Mucosa of descending colon (tissue), 3 donors: ENCODE measurements around the gene ERCC2. TPM values are rescaled to one million over a fixed set of nuclear protein-coding genes. Genes with fewer than 3 reads are reported as not detected.

ENCODE experiments used
- ATAC-seq: fragments of 200-7000 bp; cut with Tn5 transposase; one replicate; pipeline ENCODE4 v1.9.1; 2020; ENCODE audit warnings: mild to moderate bottlenecking, moderate library complexity
- DNase-seq, 3 donors: peaks; one replicate each; pipeline ENCODE4 v3.0.0-alpha.2; 2020
- H3K36me3 ChIP-seq: fragments of 200-600 bp; one replicate; pipeline ENCODE4 v1.8.0; 2021; ENCODE audit warnings: low read depth, mild to moderate bottlenecking
- H3K4me1 ChIP-seq: fragments of 200-600 bp; one replicate; pipeline ENCODE4 v1.8.0; 2021; ENCODE audit warnings: low read depth, mild to moderate bottlenecking
- H3K4me3 ChIP-seq: fragments of 200-600 bp; one replicate; pipeline ENCODE4 v1.8.0; 2021; ENCODE audit warnings: mild to moderate bottlenecking
- H3K9me3 ChIP-seq: fragments of 200-600 bp; one replicate; pipeline ENCODE4 v1.8.0; 2021; ENCODE audit warnings: mild to moderate bottlenecking
- intact Hi-C, 2 donors: fragments of 100-400 bp; cut with DNase I in 1 of 2; cut with micrococcal nuclease in 1 of 2; formaldehyde crosslinking; loops; one replicate each; pipeline versions ENCODE4 v1.11.0 to v1.11.1; 2022; cut with DNase I, micrococcal nuclease
- total RNA-seq, 3 donors: library from RNA; stranded (reverse); fragmentation: NEBNext Ultra II Directional in 2 of 3; extraction: Animal tissue kit (Norgen Biotek cat#: 25700) in 2 of 3; gene quantifications; one replicate each; pipeline versions ENCODE4 v1.2.1 to v1.2.4, GENCODE V29; 2021 to 2023
- TF ChIP-seq, protein P1 (sequence below): fragments of 200-600 bp; IDR thresholded peaks from one replicate; pipeline ENCODE4 v1.8.0; 2022; ENCODE audit warnings: antibody characterized with exemption, mild to moderate bottlenecking
- donor health status: DM: no; HTN: no; CAD: no; lungs with moderate emphysema.
- donor health status: DM: no; HTN: no; CAD: no.
- donor health status: DM: no; HTN: yes; CAD: no.

Gene ERCC2
- total RNA-seq, 3 donors from 2014 or later: 11.2 to 22.9 (median 14.7) TPM

DNA sequence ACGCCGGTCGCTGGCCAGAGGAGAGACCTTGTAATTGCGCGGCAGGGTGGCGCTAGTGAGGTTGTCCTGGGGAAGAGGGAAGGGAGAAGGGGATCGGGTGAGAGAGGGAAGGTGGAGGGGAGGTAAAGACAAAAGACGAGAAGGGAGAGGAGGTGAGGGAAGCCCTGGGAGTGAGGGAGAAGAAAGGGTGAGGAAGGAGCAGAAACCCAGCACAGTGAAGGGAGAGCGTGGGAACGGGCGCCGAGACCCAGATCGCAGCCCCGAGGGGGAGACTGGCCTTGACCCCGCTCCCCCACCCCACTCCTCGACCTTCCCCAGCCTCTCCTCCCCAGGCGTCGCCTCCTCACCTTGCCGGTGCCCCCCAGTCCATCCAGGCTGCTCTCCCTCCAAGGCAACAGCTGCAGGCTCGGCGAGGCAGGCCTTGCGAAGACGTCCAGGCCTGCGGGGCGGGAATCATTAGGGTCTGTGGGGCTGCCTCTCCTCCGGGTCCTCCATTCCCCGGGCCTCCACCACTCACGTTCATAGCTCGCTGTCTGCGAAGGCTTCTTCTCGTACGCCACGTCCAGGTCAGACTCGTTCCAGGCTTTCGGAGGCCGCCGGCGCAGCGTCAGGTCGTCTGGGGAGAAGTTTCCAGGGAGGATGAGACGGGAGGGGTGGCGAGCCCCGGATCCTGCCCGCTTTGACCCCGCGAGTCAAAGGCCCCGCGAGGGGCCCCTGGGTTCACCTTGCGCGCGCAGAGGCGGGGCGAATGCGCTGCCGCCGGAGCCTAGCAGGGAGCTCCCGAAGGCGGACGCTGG is 25.6 kb upstream of the ERCC2 start:
- ATAC-seq (no peak), DNase-seq (no peak)
- TF ChIP-seq, protein P1, sequence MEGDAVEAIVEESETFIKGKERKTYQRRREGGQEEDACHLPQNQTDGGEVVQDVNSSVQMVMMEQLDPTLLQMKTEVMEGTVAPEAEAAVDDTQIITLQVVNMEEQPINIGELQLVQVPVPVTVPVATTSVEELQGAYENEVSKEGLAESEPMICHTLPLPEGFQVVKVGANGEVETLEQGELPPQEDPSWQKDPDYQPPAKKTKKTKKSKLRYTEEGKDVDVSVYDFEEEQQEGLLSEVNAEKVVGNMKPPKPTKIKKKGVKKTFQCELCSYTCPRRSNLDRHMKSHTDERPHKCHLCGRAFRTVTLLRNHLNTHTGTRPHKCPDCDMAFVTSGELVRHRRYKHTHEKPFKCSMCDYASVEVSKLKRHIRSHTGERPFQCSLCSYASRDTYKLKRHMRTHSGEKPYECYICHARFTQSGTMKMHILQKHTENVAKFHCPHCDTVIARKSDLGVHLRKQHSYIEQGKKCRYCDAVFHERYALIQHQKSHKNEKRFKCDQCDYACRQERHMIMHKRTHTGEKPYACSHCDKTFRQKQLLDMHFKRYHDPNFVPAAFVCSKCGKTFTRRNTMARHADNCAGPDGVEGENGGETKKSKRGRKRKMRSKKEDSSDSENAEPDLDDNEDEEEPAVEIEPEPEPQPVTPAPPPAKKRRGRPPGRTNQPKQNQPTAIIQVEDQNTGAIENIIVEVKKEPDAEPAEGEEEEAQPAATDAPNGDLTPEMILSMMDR: no peak
- Histone ChIP-seq H3K36me3 (no peaks in the 10 kb centered on the region), H3K9me3 (no peaks in the 10 kb centered on the region), H3K4me3 (no peak overlapping the region), H3K4me1 (peaks cover 10% of the 10 kb centered on the region)
- intact Hi-C loops: no loop called here

DNA sequence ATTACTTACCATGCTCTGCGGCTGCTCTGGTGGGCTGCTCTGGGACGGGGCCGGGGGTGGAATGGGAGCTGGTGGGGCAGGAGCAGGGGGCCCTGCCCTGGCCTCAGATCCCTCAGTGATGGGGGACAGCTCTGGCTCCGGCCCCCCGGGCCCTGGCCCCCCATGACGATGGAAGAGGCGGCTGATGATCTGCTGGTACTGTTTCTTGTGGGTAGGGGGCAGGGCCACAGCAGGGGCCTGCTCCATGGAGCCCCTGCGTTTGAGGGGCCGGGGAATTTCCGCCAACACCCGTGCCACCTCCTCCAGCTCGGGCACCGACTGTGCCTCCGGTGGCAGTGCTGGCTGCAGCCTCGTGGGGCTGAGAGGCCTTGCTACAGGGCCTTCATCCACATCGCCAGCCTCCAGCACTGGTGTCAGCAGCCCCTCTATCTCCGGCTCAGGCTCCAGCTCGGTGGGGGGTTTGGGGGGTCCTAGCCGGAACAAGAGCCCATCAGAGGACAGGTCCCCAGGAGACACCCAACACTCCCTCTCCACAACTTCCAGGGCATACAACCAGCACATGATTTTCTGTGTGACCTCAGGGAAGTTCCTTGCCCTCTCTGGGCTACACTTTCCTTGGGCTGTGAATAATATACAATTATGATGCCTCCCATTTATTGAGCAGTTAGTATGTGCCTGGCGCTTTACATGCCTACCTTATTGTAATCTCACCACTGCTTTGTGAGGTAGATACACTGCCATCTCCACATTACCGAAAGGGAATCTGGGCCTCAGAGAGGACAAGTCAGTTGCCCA is 21.7 kb upstream of the ERCC2 start:
- ATAC-seq: no peak
- no peaks in the 10 kb centered on the region for H3K4me1 ChIP-seq

DNA sequence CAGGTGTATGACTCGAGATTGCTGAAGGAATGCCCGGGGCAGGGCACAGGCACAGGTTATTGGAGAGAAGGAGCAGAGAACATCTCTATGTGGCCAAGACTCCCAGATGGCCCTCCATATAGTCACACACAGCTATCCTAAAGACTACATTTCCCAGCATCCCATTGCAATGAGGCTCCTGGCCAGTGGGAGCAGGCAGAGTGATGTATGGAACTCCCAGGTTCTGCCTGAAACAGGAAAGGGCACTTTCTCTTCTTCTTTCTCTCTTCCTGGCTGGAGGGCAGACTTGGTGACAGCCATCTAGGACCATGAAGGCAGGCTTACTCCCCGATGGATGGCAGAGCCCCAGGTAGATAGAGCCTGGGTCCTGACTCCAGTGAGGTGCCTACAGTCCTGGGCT is 21.0 kb upstream of the ERCC2 start:
- TF ChIP-seq, protein P1: no peak
- DNase-seq: no peak

More for the DNA sequence above, 21.7 kb upstream of the ERCC2 start:
- no peaks in the 10 kb centered on the region for H3K9me3 ChIP-seq
- TF ChIP-seq, protein P1: no peak
- H3K36me3 ChIP-seq: no peaks in the 10 kb centered on the region
- intact Hi-C loops: no loop called here
- H3K4me3 ChIP-seq: no peak overlapping the region
- DNase-seq: no peak

DNA sequence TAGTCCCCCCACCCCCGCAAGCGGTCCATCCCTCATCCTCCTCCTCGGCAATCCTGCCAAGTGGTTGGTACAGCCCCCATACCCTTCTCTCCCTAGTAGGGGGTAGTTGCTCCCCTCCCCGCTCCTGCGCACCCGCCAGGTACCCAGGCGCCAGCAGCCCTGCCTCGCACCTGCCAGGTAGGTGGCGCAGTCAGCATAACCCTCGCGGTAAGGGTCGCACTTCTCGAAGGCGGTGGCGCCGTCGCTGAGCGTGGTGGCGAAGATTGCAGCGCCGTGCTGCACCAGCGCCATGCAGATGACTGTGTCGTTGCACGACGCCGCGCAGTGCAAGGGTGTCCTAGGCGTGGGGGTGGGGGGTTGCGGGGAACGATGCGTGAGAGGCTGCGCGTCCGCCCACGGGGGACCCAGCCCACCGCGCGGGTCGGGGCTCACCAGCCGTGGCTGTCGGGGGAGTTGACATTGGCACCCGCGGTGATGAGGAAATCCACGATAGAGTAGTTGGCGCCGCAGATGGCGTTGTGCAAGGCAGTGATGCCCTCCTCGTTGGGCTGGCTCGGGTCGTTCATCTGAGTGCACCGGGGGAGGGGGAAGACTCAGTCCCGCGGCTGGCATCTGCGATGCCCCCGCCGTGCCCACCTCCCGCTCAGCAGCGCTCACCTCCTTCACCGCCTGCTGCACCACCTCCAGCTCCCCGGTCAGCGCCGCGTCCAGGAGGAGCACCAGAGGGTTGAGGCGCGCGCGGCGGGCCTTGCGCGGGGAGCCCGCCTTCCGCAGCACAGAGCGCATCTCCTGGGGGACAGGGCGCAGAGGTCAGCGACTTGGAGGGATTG is 15.2 kb upstream of the ERCC2 start:
- H3K4me1 ChIP-seq: no peaks in the 10 kb centered on the region
- peak; percentile 24 for ATAC-seq
- no peaks in the 10 kb centered on the region for H3K36me3 ChIP-seq
- DNase-seq: no peak
- TF ChIP-seq, protein P1: no peak
- no peak overlapping the region for H3K4me3 ChIP-seq
- intact Hi-C loops: no loop called here
- no peaks in the 10 kb centered on the region for H3K9me3 ChIP-seq

More for the DNA sequence above, 21.0 kb upstream of the ERCC2 start:
- peak; percentile 64 for ATAC-seq
- Histone ChIP-seq H3K36me3 (no peaks in the 10 kb centered on the region), H3K9me3 (no peaks in the 10 kb centered on the region), H3K4me1 (no peaks in the 10 kb centered on the region), H3K4me3 (no peak overlapping the region)
- intact Hi-C loops: no loop called here

DNA sequence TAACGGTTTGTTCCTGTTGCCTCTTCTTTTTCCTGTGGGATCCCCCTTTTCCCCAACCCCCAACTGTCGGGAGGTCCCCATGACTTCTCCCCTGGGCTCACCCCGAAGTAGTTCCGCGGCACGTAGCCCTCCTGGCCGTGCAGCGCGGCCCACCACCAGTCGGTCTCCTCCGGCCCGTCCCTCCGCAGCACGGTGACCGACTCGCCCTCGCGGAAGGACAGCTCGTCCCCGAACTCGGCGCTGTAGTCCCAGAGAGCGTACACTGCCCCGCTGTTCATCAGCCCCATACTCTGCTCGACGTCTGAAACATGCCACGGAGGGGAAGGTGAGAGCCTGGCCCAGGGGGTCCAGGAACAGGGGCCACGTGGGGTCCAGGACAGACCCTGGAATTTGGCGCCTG is 12.1 kb upstream of the ERCC2 start:
- intact Hi-C loops: no loop called here
- Histone ChIP-seq H3K4me1 (no peaks in the 10 kb centered on the region), H3K9me3 (no peaks in the 10 kb centered on the region), H3K4me3 (no peak overlapping the region), H3K36me3 (no peaks in the 10 kb centered on the region)
- ATAC-seq (no peak), DNase-seq (no peak)
- TF ChIP-seq, protein P1: no peak
